ENCODE data around the gene FAM149A.
A peak's percentile ranks its signal among the peaks of the same experiment; 100 is the strongest.

The FAM149A gene

GRCh38 chr4:186107947-186108346 is 3.4 kb downstream of the FAM149A start:
- no peak for DNase-seq

GRCh38 chr4:186108391-186108790 is 3.9 kb downstream of the FAM149A start:
- DNase-seq = no peak

- DNase-seq = no peak
These were observed 4.7 kb downstream of the FAM149A start for GRCh38 chr4:186109245-186109644.

- DNase-seq = no peak
These were observed 12.2 kb downstream of the FAM149A start for GRCh38 chr4:186116697-186117096.

- DNase-seq = no peak
These were observed 14.1 kb downstream of the FAM149A start for GRCh38 chr4:186118582-186118981.

- no peak for DNase-seq
These were observed 16.6 kb downstream of the FAM149A start for GRCh38 chr4:186121057-186121456.

GRCh38 chr4:186128842-186129241 is 24.3 kb downstream of the FAM149A start:
- no peak for DNase-seq

- no peak for DNase-seq
These were observed 27.4 kb downstream of the FAM149A start for GRCh38 chr4:186131935-186132334.

GRCh38 chr4:186132577-186133242 is 28.2 kb downstream of the FAM149A start:
- DNase-seq = no peak

- DNase-seq = no peak
These were observed 29.8 kb downstream of the FAM149A start for GRCh38 chr4:186134257-186134656.

GRCh38 chr4:186134861-186135260 is 30.4 kb downstream of the FAM149A start:
- no peak for DNase-seq

- no peak for DNase-seq
These were observed 32.8 kb downstream of the FAM149A start for GRCh38 chr4:186137196-186137794.

GRCh38 chr4:186144198-186144945 is 39.9 kb downstream of the FAM149A start:
- DNase-seq = peak; percentile 6

- DNase-seq = no peak
These were observed 40.6 kb downstream of the FAM149A start for GRCh38 chr4:186144946-186145569.

GRCh38 chr4:186146458-186146857 is 42.0 kb downstream of the FAM149A start:
- no peak for DNase-seq

- no peak for DNase-seq
These were observed 44.0 kb downstream of the FAM149A start for GRCh38 chr4:186148336-186148975.

GRCh38 chr4:186149872-186150271 is 45.4 kb downstream of the FAM149A start:
- DNase-seq = no peak

GRCh38 chr4:186150926-186151325 is 46.4 kb downstream of the FAM149A start:
- no peak for DNase-seq

GRCh38 chr4:186151499-186151898 is 47.0 kb downstream of the FAM149A start:
- no peak for DNase-seq

GRCh38 chr4:186158021-186158813 is 53.7 kb downstream of the FAM149A start:
- DNase-seq = no peak

GRCh38 chr4:186158966-186159365 is 54.5 kb downstream of the FAM149A start:
- DNase-seq = no peak

- DNase-seq = no peak
These were observed 55.1 kb downstream of the FAM149A start for GRCh38 chr4:186159613-186160012.
